AG04449 (cell line): ENCODE data around the gene HSD17B11.

ENCODE experiments used
- CTCF ChIA-PET: fragments of 350-600 bp; formaldehyde crosslinking; extraction: SDS; loops from one replicate; lab custom pipeline; 2021; ENCODE audit warnings: antibody characterized with exemption; lab: Yijun Ruan, JAX
- POLR2A ChIA-PET: fragments of 400-600, 350-600 bp; formaldehyde crosslinking; extraction: SDS; loops from one replicate; lab custom pipeline; 2020; ENCODE audit warnings: antibody characterized with exemption, inconsistent platforms; lab: Yijun Ruan, JAX
- DNase-seq: peaks from one replicate; pipeline ENCODE4 v3.0.0-alpha.2; 2010; ENCODE audit warnings: low read depth, low spot score
- H3K4me3 ChIP-seq: 2 replicates; pipeline ENCODE4 v1.5.1; 2011; ENCODE audit warnings: low read depth, mild to moderate bottlenecking, control low read depth, low read length
- CTCF ChIP-seq: IDR thresholded peaks from one replicate; pipeline ENCODE4 v1.5.1; 2011; ENCODE audit warnings: mild to moderate bottlenecking, moderate library complexity, low read length, control low read depth, inconsistent platforms; ENCODE audit not compliant: insufficient read depth; ENCODE audit errors: missing control alignments

HSD17B11 gene

DNA sequence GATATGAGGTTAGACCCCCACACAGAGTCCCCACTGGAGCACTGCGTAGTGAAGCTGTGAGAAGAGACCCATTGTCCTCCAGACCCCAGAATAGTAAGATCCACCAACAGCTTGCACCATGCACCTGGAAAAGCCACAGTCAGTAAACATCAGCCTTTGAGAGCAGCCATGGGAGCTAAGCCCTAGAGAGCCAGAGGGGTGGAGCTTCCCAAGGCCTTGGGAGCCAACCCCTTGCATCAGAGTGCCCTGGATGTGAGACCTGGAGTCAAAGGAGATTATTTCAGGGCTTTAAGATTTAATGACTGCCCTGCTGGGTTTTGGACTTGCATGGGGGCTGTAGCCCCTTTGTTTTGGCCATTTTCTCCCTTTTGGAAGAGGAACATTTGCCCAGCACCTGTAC lies 104.0 kb downstream of the HSD17B11 start:
- POLR2A ChIA-PET, result no interaction called here
- no peak for TF ChIP-seq CTCF

More for the DNA sequence above, 104.0 kb downstream of the HSD17B11 start:
- CTCF ChIA-PET, result no interaction called here
- H3K4me3 ChIP-seq, result no peak overlapping the region
- no peak for DNase-seq
